ENCODE measurements around the gene ARL4A.

ARL4A gene

DNA sequence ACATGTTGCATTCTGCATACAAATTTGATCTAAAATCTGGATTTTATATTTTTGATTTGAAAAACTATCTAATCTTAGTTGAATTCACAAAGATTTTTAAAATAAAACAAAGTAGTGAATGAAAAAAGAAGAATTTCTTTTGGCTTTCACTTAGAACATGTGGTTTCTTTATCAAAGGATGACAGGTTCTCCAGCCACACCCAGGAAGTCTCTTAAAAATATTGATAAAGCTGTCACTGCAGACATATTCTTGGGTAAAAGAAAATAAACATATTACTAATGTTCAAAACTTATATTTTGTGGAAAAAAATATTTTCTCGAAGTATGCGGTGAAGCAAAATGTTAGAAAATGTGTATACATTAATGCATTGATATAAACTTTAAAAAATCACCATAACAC, 44.3 kb downstream of the ARL4A start:
- Histone ChIP-seq H3K9me3 (ENCODE audit: severe bottlenecking) (no peaks in the 10 kb centered on the region), H3K4me3 (ENCODE audit: low read depth, low read length) (no peak overlapping the region), H3K36me3 (no peaks in the 10 kb centered on the region), H3K27me3 (ENCODE audit: insufficient read depth, low read depth, severe bottlenecking) (no peaks in the 10 kb centered on the region), H3K27ac (no peak overlapping the region)
- no peak for DNase-seq
- TF ChIP-seq, protein P1, sequence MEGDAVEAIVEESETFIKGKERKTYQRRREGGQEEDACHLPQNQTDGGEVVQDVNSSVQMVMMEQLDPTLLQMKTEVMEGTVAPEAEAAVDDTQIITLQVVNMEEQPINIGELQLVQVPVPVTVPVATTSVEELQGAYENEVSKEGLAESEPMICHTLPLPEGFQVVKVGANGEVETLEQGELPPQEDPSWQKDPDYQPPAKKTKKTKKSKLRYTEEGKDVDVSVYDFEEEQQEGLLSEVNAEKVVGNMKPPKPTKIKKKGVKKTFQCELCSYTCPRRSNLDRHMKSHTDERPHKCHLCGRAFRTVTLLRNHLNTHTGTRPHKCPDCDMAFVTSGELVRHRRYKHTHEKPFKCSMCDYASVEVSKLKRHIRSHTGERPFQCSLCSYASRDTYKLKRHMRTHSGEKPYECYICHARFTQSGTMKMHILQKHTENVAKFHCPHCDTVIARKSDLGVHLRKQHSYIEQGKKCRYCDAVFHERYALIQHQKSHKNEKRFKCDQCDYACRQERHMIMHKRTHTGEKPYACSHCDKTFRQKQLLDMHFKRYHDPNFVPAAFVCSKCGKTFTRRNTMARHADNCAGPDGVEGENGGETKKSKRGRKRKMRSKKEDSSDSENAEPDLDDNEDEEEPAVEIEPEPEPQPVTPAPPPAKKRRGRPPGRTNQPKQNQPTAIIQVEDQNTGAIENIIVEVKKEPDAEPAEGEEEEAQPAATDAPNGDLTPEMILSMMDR (IDR thresholded peaks at IDR 0.05; ENCODE audit: low read depth, low read length) = no peak

DNA sequence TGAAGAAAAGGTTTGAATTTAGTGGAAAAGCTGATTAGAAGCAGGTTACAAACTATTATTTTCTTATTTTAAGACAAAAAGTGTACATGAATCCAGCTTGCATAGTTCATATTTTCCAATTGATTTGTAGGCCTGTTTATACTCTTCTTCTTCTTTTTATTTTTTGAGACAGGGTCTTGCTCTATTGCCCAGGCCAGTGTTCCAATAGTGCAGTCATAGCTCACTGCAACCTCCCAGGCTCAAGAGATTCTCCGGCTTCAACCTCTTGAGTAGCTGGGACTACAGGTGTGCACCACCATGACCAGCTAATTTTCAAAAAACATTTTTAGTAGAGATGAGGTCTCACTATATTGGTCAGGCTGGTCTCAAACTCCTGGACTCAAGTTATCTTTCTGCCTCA, 45.0 kb downstream of the ARL4A start:
- no peak overlapping the region for H3K27ac ChIP-seq
- no peak for DNase-seq
- no peaks in the 10 kb centered on the region for H3K27me3 ChIP-seq (ENCODE audit: insufficient read depth, low read depth, severe bottlenecking)
- no peaks in the 10 kb centered on the region for H3K36me3 ChIP-seq
- no peak overlapping the region for H3K4me3 ChIP-seq (ENCODE audit: low read depth, low read length)
- H3K9me3 ChIP-seq (ENCODE audit: severe bottlenecking) = no peaks in the 10 kb centered on the region
- TF ChIP-seq, protein P1 (IDR thresholded peaks at IDR 0.05; ENCODE audit: low read depth, low read length) = no peak

DNA sequence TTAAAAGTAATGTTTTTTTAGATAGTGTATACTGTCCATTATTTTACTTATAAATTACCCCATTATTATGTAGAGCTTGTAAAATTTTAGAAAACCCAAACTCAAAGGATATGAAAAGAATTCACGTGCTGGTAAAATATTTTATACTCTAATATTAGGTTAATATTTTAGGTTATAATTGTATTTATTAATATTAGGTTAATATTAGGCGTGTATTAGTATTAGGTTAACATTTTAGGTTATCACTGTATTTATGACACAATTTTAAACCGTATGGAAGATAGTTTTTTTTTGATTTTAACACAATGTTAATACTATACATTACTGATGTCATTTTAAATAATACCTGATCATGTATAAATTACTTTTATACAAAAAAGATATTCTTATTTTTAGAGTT, 48.5 kb downstream of the ARL4A start:
- DNase-seq = no peak
- no peak overlapping the region for H3K27ac ChIP-seq
- H3K4me3 ChIP-seq (ENCODE audit: low read depth, low read length) = no peak overlapping the region
- H3K9me3 ChIP-seq (ENCODE audit: severe bottlenecking) = no peaks in the 10 kb centered on the region
- TF ChIP-seq, protein P1 (IDR thresholded peaks at IDR 0.05; ENCODE audit: low read depth, low read length) = no peak
- H3K36me3 ChIP-seq = no peaks in the 10 kb centered on the region
- H3K27me3 ChIP-seq (ENCODE audit: insufficient read depth, low read depth, severe bottlenecking) = no peaks in the 10 kb centered on the region

DNA sequence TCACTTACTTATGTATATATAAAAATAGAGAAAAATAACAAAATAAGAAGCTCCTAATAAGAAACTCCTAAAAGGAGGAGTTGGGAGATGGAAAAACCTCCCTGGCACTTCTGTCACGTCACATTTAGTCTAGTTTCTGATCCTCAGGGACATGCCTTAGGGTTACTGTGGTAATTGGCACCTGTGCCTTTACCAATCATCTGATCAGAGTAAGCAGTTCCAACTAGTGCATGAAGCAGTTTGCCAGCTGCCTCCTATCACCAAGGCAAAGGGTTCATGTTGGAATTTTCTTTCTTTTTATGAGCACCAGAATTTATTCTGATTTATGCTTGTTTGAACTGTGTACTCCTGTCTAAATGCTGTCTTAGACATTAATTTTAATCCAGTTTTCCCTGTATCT, 49.9 kb downstream of the ARL4A start:
- no peak overlapping the region for H3K27ac ChIP-seq
- TF ChIP-seq, protein P1 (IDR thresholded peaks at IDR 0.05; ENCODE audit: low read depth, low read length) = no peak
- H3K4me3 ChIP-seq (ENCODE audit: low read depth, low read length) = no peak overlapping the region
- no peaks in the 10 kb centered on the region for H3K9me3 ChIP-seq (ENCODE audit: severe bottlenecking)
- DNase-seq = no peak
- no peaks in the 10 kb centered on the region for H3K27me3 ChIP-seq (ENCODE audit: insufficient read depth, low read depth, severe bottlenecking)
- H3K36me3 ChIP-seq = no peaks in the 10 kb centered on the region

DNA sequence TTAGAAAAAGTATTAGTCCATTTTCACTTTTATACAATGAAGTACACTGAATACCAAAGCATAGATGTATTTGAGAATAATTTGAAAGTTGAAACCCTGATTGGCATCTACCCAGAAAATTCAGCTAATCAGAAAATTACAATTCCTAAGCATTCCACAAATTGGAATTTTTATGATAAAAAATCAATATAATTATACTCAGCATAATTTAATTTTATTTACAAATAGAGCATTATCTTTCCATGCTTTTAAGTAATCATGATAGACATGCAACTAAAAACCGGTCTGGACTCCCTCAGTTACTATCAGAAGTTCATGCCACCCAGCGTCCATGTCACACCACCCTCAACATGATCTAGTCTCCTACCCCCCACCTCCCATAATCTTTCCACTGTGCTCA, 50.4 kb downstream of the ARL4A start:
- Histone ChIP-seq H3K36me3 (no peaks in the 10 kb centered on the region), H3K4me3 (ENCODE audit: low read depth, low read length) (no peak overlapping the region), H3K27me3 (ENCODE audit: insufficient read depth, low read depth, severe bottlenecking) (no peaks in the 10 kb centered on the region), H3K27ac (no peak overlapping the region), H3K9me3 (ENCODE audit: severe bottlenecking) (no peaks in the 10 kb centered on the region)
- TF ChIP-seq, protein P1 (IDR thresholded peaks at IDR 0.05; ENCODE audit: low read depth, low read length) = no peak
- DNase-seq = no peak

DNA sequence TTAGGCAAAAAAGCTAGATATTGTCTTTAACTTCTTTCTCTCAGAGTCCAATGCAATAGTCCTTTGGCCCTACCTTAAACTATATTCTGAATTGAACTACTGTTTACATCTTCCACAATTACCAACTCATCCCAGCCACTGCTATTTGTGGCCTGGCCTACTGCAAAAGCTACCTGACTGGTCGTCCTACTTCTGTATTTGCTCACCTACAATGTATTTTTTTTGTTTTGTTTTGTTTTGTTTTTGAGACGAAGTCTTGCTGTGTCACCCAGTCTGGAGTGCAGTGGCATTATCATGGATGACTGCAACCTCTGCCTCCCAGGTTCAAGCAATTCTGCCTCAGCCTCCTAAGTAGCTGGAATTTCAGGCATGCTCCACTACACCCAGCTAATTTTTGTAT, 51.2 kb downstream of the ARL4A start:
- no peaks in the 10 kb centered on the region for H3K36me3 ChIP-seq

More for the DNA sequence above, 51.2 kb downstream of the ARL4A start:
- no peak overlapping the region for H3K4me3 ChIP-seq (ENCODE audit: low read depth, low read length)
- no peak overlapping the region for H3K27ac ChIP-seq
- H3K27me3 ChIP-seq (ENCODE audit: insufficient read depth, low read depth, severe bottlenecking) = no peaks in the 10 kb centered on the region
- TF ChIP-seq, protein P1 (IDR thresholded peaks at IDR 0.05; ENCODE audit: low read depth, low read length) = no peak
- no peaks in the 10 kb centered on the region for H3K9me3 ChIP-seq (ENCODE audit: severe bottlenecking)
- no peak for DNase-seq
